ENCODE data around the gene SLC22A16. TPM values are rescaled to one million over a fixed set of nuclear protein-coding genes. Genes with fewer than 3 reads are reported as not detected.

Gene SLC22A16
- total and polyA plus RNA-seq, 4 experiments from 2014 or later = not detected

DNA sequence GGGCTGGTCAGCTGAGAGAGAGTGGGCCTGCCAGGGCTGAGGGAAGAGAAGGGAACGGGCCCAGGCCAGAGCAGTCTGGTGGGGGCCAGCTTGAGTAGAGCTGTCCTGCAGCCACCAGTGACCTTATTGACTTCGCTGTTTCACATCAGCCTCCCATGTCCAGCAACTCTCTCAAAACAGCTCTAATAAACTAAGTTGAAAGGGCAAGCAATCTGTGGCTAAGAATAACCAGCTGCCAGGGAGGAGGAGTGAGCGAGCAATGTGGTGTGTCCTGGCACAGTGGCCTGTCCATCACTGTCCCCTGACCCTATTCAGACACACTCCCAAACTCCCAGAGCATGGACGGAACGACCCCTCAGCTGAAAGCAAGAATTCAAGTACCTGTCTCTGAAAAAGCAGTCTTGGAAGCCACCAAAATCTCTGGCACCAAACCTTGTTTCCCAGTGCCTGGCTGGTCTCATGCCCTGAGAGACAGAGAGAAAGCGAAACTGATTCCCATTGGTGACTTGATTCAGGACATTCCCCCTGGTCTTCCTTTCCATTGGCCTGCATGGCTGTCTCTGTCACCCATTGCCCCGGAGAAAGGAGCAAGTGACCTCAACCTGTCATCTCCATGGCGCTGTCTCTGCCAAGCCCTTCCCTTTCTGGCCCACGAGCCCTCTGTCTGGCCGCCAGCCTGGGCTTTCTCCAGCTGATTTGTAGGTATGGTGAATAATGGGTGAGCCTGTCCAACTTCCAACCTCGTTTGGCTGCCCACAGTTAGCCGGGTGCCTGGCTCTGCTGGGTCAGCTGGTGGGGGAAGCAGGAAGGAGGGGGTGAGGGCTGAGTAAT lies 61.1 kb downstream of the SLC22A16 start, which contains the start of gene DDO:
TSS of gene DDO (minus strand) at position 490 of the 831 bp plus-strand sequence. CDS start 2,113 bp downstream, outside the sequence.
- H3K36me3 ChIP-seq (ENCODE audit: insufficient read depth, low read length) = no peaks in the 10 kb centered on the region
- no peak within 1 kb of the TSS for H3K4me3 ChIP-seq (ENCODE audit: low read length in 2 of 2)
- no peak for DNase-seq
- Mint-ChIP-seq H3K27me3 (peaks cover 8 to 14% of the 10 kb centered on the region in 2 donors), H3K4me3 (peak within 1 kb of the TSS in 4 of 8 donors; percentile 15 to 68 (median 50)), H3K27ac (no peak within 1 kb of the TSS), H3K36me3 (no peaks in the 10 kb centered on the region), H3K9me3 (no peaks in the 10 kb centered on the region), H3K4me1 (peaks cover 0 to 5% (median under 1%) of the 10 kb centered on the region in 4 donors)
- intact Hi-C loops (cut with micrococcal nuclease) = no loop called here
- ChIA-PET POLR2A (ENCODE audit: partially characterized antibody) (no interaction called here), CTCF (ENCODE audit: partially characterized antibody) (no interaction called here)
- H3K9me3 ChIP-seq (ENCODE audit: control insufficient read depth in 1 of 2, low read length in 2 of 2) = no peaks in the 10 kb centered on the region
- no peaks in the 10 kb centered on the region for H3K4me1 ChIP-seq (ENCODE audit: insufficient read depth, low read length)
- no peaks in the 10 kb centered on the region for H3K27me3 ChIP-seq (ENCODE audit: insufficient read depth, low read length)
- H3K27ac ChIP-seq (ENCODE audit: low read depth, low read length) = no peak within 1 kb of the TSS

DNA sequence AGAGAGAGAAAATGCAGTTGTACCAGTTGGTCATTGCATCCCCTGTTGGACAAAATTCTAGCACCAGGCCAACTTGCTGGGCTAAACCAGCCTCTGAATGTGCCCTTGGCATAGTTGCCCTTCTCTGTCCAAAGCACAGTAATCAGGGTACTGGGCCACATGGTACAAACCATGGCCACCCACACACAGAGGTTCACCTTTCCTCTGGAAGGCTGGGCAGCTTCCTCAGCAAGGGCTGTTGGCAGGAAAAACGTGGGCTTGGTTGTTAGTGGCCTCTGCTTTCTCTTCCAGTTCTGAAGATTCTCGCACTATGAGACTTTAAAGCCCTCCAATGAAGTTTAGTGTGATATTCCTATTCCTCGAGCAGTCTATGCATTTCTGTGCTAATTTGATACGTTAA lies 61.7 kb downstream of the SLC22A16 start:
- Mint-ChIP-seq H3K4me1 (peaks cover 0 to 5% (median under 1%) of the 10 kb centered on the region in 4 donors), H3K27ac (no peak overlapping the region), H3K27me3 (peaks cover 6 to 11% of the 10 kb centered on the region in 2 donors), H3K4me3 (no peak overlapping the region), H3K36me3 (no peaks in the 10 kb centered on the region), H3K9me3 (no peaks in the 10 kb centered on the region)
- Histone ChIP-seq H3K27me3 (ENCODE audit: insufficient read depth, low read length) (no peaks in the 10 kb centered on the region), H3K9me3 (ENCODE audit: control insufficient read depth in 1 of 2, low read length in 2 of 2) (no peaks in the 10 kb centered on the region), H3K4me3 (ENCODE audit: low read length in 2 of 2) (no peak overlapping the region), H3K36me3 (ENCODE audit: insufficient read depth, low read length) (no peaks in the 10 kb centered on the region), H3K27ac (ENCODE audit: low read depth, low read length) (no peak overlapping the region), H3K4me1 (ENCODE audit: insufficient read depth, low read length) (no peaks in the 10 kb centered on the region)
- intact Hi-C loops (cut with micrococcal nuclease) = no loop called here
- DNase-seq = no peak
- CTCF ChIA-PET (ENCODE audit: partially characterized antibody) = no interaction called here
- POLR2A ChIA-PET (ENCODE audit: partially characterized antibody) = no interaction called here

DNA sequence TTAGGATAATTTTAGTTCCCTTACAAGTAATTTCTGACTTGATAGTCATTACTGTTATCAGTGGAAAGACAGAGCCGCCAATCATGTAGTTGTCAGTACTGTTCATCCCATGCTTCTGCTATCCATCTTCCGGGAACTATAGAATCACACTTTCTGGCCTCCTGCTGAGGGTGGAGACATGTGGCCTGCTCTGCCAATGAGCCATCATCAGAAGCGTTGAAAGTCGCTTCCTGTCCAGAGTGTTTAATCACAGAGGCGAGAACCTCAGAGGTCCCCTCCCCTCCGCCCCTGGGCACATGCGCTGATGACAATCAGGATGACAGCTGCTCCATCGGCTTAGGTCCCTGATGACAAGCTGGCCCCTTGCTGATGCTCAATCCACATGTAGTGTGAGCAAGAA lies 64.1 kb downstream of the SLC22A16 start:
- no peaks in the 10 kb centered on the region for H3K36me3 Mint-ChIP-seq
- peaks cover 3% of the 10 kb centered on the region in 2 donors for H3K27me3 Mint-ChIP-seq
- POLR2A ChIA-PET (ENCODE audit: partially characterized antibody) = no interaction called here
- Histone ChIP-seq H3K27ac (ENCODE audit: low read depth, low read length) (no peak overlapping the region), H3K4me1 (ENCODE audit: insufficient read depth, low read length) (no peaks in the 10 kb centered on the region), H3K9me3 (ENCODE audit: control insufficient read depth in 1 of 2, low read length in 2 of 2) (no peaks in the 10 kb centered on the region), H3K27me3 (ENCODE audit: insufficient read depth, low read length) (no peaks in the 10 kb centered on the region), H3K4me3 (ENCODE audit: low read length in 2 of 2) (no peak overlapping the region), H3K36me3 (ENCODE audit: insufficient read depth, low read length) (no peaks in the 10 kb centered on the region)
- no peak overlapping the region for H3K27ac Mint-ChIP-seq
- CTCF ChIA-PET (ENCODE audit: partially characterized antibody) = no interaction called here
- intact Hi-C loops (cut with micrococcal nuclease) = no loop called here
- no peak for DNase-seq
- no peaks in the 10 kb centered on the region for H3K9me3 Mint-ChIP-seq
- peaks cover 0 to 5% (median under 1%) of the 10 kb centered on the region in 4 donors for H3K4me1 Mint-ChIP-seq
- H3K4me3 Mint-ChIP-seq = no peak overlapping the region

DNA sequence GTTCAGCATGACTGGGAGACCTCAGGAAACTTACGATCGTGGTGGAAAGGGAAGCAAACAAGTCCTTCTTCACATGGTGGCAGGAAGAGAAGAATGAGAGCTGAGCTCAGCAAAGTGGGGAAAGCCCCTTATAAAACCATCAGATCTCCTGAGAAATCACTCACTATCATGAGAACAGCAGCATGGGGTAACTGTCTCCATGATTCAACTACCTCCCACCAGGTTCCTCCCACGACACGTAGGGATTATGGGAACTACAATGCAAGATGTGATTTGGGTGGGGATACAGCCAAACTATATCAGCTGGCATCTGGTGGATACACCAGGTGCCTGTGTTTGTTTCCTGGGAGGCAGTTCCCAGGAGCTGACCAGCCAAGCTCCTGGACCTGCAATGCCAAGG lies 65.9 kb downstream of the SLC22A16 start:
- H3K36me3 Mint-ChIP-seq = no peaks in the 10 kb centered on the region
- DNase-seq = no peak

DNA sequence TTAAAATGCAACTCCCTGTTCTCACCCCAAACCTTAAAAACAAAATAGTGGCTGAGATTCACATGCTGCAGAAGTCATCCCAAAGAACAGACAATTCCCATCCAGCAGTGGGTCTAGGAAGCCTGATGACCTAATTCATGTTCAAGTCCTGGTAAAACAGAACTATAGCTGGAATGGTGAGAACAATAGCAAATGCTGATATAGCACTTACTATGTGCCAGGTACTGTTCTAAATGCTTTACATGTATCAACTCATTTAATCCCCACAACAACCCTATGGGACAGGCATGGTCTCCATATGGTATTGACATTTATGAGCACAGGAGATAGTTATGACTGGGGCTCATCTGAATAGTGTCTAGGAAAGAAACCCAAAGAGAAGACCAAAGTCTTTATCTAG lies 66.6 kb downstream of the SLC22A16 start:
- Mint-ChIP-seq H3K9me3 (no peaks in the 10 kb centered on the region), H3K36me3 (no peaks in the 10 kb centered on the region), H3K27ac (no peak overlapping the region), H3K4me3 (no peak overlapping the region), H3K4me1 (peaks cover 0 to 2% (median 0%) of the 10 kb centered on the region in 4 donors), H3K27me3 (peaks cover 3% of the 10 kb centered on the region in 2 donors)
- Histone ChIP-seq H3K4me1 (ENCODE audit: insufficient read depth, low read length) (no peaks in the 10 kb centered on the region), H3K9me3 (ENCODE audit: control insufficient read depth in 1 of 2, low read length in 2 of 2) (no peaks in the 10 kb centered on the region), H3K4me3 (ENCODE audit: low read length in 2 of 2) (no peak overlapping the region), H3K36me3 (ENCODE audit: insufficient read depth, low read length) (no peaks in the 10 kb centered on the region), H3K27ac (ENCODE audit: low read depth, low read length) (no peak overlapping the region), H3K27me3 (ENCODE audit: insufficient read depth, low read length) (no peaks in the 10 kb centered on the region)
- CTCF ChIA-PET (ENCODE audit: partially characterized antibody) = no interaction called here
- POLR2A ChIA-PET (ENCODE audit: partially characterized antibody) = no interaction called here
- no peak for DNase-seq
- intact Hi-C loops (cut with micrococcal nuclease) = no loop called here

More for the DNA sequence above, 65.9 kb downstream of the SLC22A16 start:
- H3K4me3 Mint-ChIP-seq = no peak overlapping the region
- no peaks in the 10 kb centered on the region for H3K36me3 ChIP-seq (ENCODE audit: insufficient read depth, low read length)
- H3K27me3 ChIP-seq (ENCODE audit: insufficient read depth, low read length) = no peaks in the 10 kb centered on the region
- H3K9me3 Mint-ChIP-seq = no peaks in the 10 kb centered on the region
- intact Hi-C loops (cut with micrococcal nuclease) = no loop called here
- CTCF ChIA-PET (ENCODE audit: partially characterized antibody) = no interaction called here
- H3K9me3 ChIP-seq (ENCODE audit: control insufficient read depth in 1 of 2, low read length in 2 of 2) = no peaks in the 10 kb centered on the region
- no peak overlapping the region for H3K4me3 ChIP-seq (ENCODE audit: low read length in 2 of 2)
- POLR2A ChIA-PET (ENCODE audit: partially characterized antibody) = no interaction called here
- H3K4me1 Mint-ChIP-seq = peaks cover 0 to 5% (median 0%) of the 10 kb centered on the region in 4 donors
- H3K27ac Mint-ChIP-seq = no peak overlapping the region
- no peak overlapping the region for H3K27ac ChIP-seq (ENCODE audit: low read depth, low read length)
- H3K4me1 ChIP-seq (ENCODE audit: insufficient read depth, low read length) = no peaks in the 10 kb centered on the region
- peaks cover 3% of the 10 kb centered on the region in 2 donors for H3K27me3 Mint-ChIP-seq

DNA sequence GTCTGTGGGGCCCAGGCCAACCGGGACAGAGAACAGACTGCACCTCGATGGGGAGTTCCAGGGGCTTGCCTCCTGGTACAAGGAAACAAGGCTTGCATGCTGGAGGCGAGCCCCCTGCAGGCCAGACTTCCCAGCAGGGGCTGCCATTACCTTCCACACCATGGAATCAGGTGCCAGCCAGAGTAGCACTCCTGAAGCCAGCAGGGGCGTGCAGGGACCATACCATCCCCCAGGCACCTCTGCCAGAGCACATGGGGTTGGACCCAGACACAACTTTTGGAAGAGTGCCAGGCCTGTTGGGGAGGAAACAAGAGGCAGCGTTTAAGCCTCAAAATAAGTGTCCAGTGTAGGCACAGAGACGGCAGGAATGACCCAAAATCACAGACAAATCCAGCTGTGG lies 67.5 kb downstream of the SLC22A16 start:
- Mint-ChIP-seq H3K4me1 (no peaks in the 10 kb centered on the region), H3K36me3 (no peaks in the 10 kb centered on the region), H3K27ac (no peak overlapping the region), H3K27me3 (peaks cover 3% of the 10 kb centered on the region in 2 donors), H3K4me3 (no peak overlapping the region), H3K9me3 (no peaks in the 10 kb centered on the region)
- no peaks in the 10 kb centered on the region for H3K4me1 ChIP-seq (ENCODE audit: insufficient read depth, low read length)
- no peaks in the 10 kb centered on the region for H3K27me3 ChIP-seq (ENCODE audit: insufficient read depth, low read length)
- CTCF ChIA-PET (ENCODE audit: partially characterized antibody) = no interaction called here
- no peak overlapping the region for H3K4me3 ChIP-seq (ENCODE audit: low read length in 2 of 2)
- DNase-seq = no peak
- intact Hi-C loops (cut with micrococcal nuclease) = no loop called here
- POLR2A ChIA-PET (ENCODE audit: partially characterized antibody) = no interaction called here
- no peaks in the 10 kb centered on the region for H3K9me3 ChIP-seq (ENCODE audit: control insufficient read depth in 1 of 2, low read length in 2 of 2)
- no peaks in the 10 kb centered on the region for H3K36me3 ChIP-seq (ENCODE audit: insufficient read depth, low read length)
- H3K27ac ChIP-seq (ENCODE audit: low read depth, low read length) = no peak overlapping the region

DNA sequence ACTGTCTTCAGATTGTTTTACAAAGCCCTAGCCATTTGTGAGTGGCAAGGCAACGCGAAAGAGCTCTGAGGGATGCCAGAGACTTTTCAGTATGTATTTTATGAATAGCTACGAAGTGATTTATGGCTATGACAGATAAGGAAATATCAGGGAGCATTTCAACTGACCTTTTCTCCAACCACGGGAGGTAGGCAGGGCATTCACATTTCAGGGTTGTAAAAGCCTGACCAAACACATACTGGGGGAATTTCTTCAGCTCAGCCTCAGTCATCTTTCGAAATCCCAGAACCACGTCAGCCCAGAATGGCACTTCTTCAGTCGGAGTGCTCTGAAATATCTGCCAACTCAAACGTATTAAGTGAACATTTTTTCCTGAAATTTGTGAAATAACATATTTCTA lies 71.8 kb downstream of the SLC22A16 start:
- H3K27ac Mint-ChIP-seq = no peak overlapping the region
- POLR2A ChIA-PET (ENCODE audit: partially characterized antibody) = no interaction called here
- H3K27me3 Mint-ChIP-seq = peaks cover 0 to 8% of the 10 kb centered on the region in 2 donors
- H3K36me3 ChIP-seq (ENCODE audit: insufficient read depth, low read length) = no peaks in the 10 kb centered on the region
- H3K9me3 Mint-ChIP-seq = no peaks in the 10 kb centered on the region
- no peak overlapping the region for H3K4me3 ChIP-seq (ENCODE audit: low read length in 2 of 2)
- no peaks in the 10 kb centered on the region for H3K4me1 Mint-ChIP-seq
- H3K27me3 ChIP-seq (ENCODE audit: insufficient read depth, low read length) = no peaks in the 10 kb centered on the region
- CTCF ChIA-PET (ENCODE audit: partially characterized antibody) = interaction anchor here (1.3 to 1.6 kb wide), 2 partner anchors 10 to 13 kb away, joined by 3 read pairs; no protein-coding TSS in a partner anchor
- H3K9me3 ChIP-seq (ENCODE audit: control insufficient read depth in 1 of 2, low read length in 2 of 2) = no peaks in the 10 kb centered on the region
- H3K36me3 Mint-ChIP-seq = no peaks in the 10 kb centered on the region
- no peak overlapping the region for H3K27ac ChIP-seq (ENCODE audit: low read depth, low read length)
- no peaks in the 10 kb centered on the region for H3K4me1 ChIP-seq (ENCODE audit: insufficient read depth, low read length)
- intact Hi-C loops (cut with micrococcal nuclease) = no loop called here
- DNase-seq = no peak
- H3K4me3 Mint-ChIP-seq = no peak overlapping the region
